OCI-LY1 (cell line): ENCODE measurements around the gene DNAJB7.

Source experiments
- CTCF ChIP-seq: fragments of 200-600 bp; sonication (generic), shearing (Covaris generic); IDR thresholded peaks from 2 replicates; pipeline ENCODE4 v1.5.1; 2017; ENCODE audit warnings: mild to moderate bottlenecking, antibody characterized with exemption, low read length, moderate library complexity, mixed read lengths
- EZH2 ChIP-seq: fragments of 200-600 bp; sonication (generic), shearing (Covaris generic); IDR thresholded peaks from 2 replicates; pipeline ENCODE4 v1.8.0; 2017; ENCODE audit warnings: borderline replicate concordance, mixed run types, mild to moderate bottlenecking, antibody characterized with exemption, low read length, moderate library complexity, mixed read lengths

DNA sequence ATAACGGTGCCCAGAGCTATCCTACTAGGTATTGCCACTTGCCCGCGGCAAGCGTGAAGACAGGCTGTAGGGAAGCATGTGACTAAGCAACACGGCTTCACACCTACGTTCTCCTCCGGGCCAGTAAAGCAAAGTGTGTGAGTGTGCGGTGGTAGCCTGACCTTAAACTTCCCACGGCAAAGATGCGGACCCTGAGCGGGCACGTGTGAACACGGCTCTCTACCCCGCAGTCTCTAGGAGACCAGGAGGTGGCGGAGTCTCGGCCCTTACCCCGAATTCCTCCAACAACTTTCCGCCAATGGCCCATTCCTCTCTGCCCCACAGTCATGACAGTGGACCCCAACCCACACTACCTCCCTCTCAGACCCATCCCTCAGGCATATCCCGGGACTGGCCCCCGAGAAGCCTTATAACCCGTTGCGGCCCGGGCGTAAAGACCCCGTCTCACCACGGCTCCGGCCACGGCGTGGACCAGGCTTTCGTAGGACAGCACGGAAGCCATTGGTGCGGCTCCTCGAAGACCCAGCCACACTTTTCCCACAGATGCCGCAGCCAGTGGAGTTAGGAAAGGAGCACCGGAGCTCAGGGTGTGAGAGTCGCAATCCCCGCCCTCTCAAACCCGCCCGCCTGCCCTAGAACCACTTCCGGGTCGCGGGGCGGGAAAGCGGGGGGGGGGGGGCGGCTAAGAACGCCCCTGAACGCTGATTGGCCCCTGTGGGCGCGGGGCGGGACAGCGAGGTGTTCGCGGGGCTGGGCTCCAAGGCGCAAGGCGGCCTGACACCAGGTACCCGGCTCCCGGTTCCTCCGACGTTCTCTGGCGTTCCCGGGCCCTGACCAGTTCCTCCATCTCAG lies 42.9 kb downstream of the DNAJB7 start, which contains the start of gene SLC25A17:
- TF ChIP-seq CTCF = peak; percentile 51; the same call in 1 of the 2 replicates
- TF ChIP-seq EZH2 = no peak
